A673 (cell line): ENCODE data around the gene AHCYL2. TPM values are rescaled to one million over a fixed set of nuclear protein-coding genes. Genes with fewer than 3 reads are reported as not detected.

ENCODE experiments used
- BruUV-seq: library from RNA; stranded (reverse); fragments of 400-500 nt; replicated peaks from 2 replicates; lab custom pipeline; 2021; lab: Mats Ljungman, UMichigan
- CTCF ChIA-PET: fragments of 300-600 bp; sonication (Branson Sonifier 250); formaldehyde crosslinking; loops from one replicate; lab custom pipeline; 2022; ENCODE audit warnings: antibody characterized with exemption; lab: Charles Lee
- POLR2A ChIA-PET: fragments of 300-600 bp; sonication (Branson Sonifier 250); formaldehyde crosslinking; loops from one replicate; lab custom pipeline; 2022; ENCODE audit warnings: antibody characterized with exemption; ENCODE audit not compliant: low non-redundant PET; lab: Charles Lee
- DNase-seq: peaks from one replicate; pipeline ENCODE4 v3.0.0-alpha.2; 2015; ENCODE audit warnings: low spot score
- H3K27ac ChIP-seq: fragments of 200-600 bp; sonication (generic); 2 replicates; pipeline ENCODE4 v1.5.1; 2016; ENCODE audit warnings: mixed run types, low read depth, mild to moderate bottlenecking, mixed read lengths, antibody characterized with exemption, low read length; ENCODE audit not compliant: poor library complexity, severe bottlenecking
- H3K27me3 ChIP-seq: fragments of 200-600 bp; sonication (generic); replicated peaks from 2 replicates; pipeline ENCODE4 v1.6.1; 2017; ENCODE audit warnings: mixed run types, low read depth, mild to moderate bottlenecking, mixed read lengths, antibody characterized with exemption, low read length; ENCODE audit not compliant: insufficient read depth, poor library complexity
- H3K36me3 ChIP-seq: fragments of 200-600 bp; sonication (generic); 2 replicates; pipeline ENCODE4 v1.6.1; 2016; ENCODE audit warnings: mixed run types, mild to moderate bottlenecking, mixed read lengths, antibody characterized with exemption, low read length; ENCODE audit not compliant: insufficient read depth, poor library complexity, severe bottlenecking
- H3K4me1 ChIP-seq: fragments of 200-600 bp; sonication (generic); 2 replicates; pipeline ENCODE4 v1.6.1; 2017; ENCODE audit warnings: mixed run types, mild to moderate bottlenecking, mixed read lengths, antibody characterized with exemption, low read length; ENCODE audit not compliant: insufficient read depth, poor library complexity, severe bottlenecking
- H3K4me3 ChIP-seq: fragments of 200-600 bp; sonication (generic); 2 replicates; pipeline ENCODE4 v1.5.1; 2016; ENCODE audit warnings: low read depth, mixed run types, mild to moderate bottlenecking, mixed read lengths, low read length; ENCODE audit not compliant: poor library complexity, severe bottlenecking
- H3K9me3 ChIP-seq: fragments of 200-600 bp; sonication (generic); 2 replicates; pipeline ENCODE4 v1.6.1; 2016; ENCODE audit warnings: mixed run types, low read depth, mild to moderate bottlenecking, mixed read lengths, antibody characterized with exemption, low read length; ENCODE audit not compliant: poor library complexity, severe bottlenecking
- CTCF ChIP-seq: fragments of 300-800, 200-600 bp; sonication (generic); conservative IDR thresholded peaks from 2 replicates; pipeline ENCODE4 v1.5.1; 2017; ENCODE audit warnings: low read depth, mild to moderate bottlenecking, antibody characterized with exemption, low read length, moderate library complexity, mixed read lengths
- EZH2 ChIP-seq: fragments of 200-600 bp; sonication (generic); IDR thresholded peaks from 2 replicates; pipeline ENCODE4 v1.6.1; 2017; ENCODE audit warnings: borderline replicate concordance, low read depth, mild to moderate bottlenecking, mixed read lengths, antibody characterized with exemption, low read length; ENCODE audit not compliant: poor library complexity, severe bottlenecking
- intact Hi-C: fragments of 100-400 bp; cut with micrococcal nuclease; formaldehyde crosslinking; loops from one replicate; pipeline ENCODE4 v1.10.0; 2022; ENCODE audit not compliant: unreplicated experiment
- total RNA-seq: library from RNA; stranded (reverse); gene quantifications from 2 replicates; pipeline ENCODE4 v1.2.3, GENCODE V29; 2021

The AHCYL2 gene
- total RNA-seq, 1 experiment from 2014 or later: 35.2 TPM

- Histone ChIP-seq H3K4me3 (no peak overlapping the region), H3K9me3 (no peaks in the 10 kb centered on the region), H3K4me1 (peaks cover 4% of the 10 kb centered on the region), H3K27ac (no peak overlapping the region), H3K27me3 (no peaks in the 10 kb centered on the region), H3K36me3 (no peaks in the 10 kb centered on the region)
- intact Hi-C loops: no loop called here
- no peak for DNase-seq
- no TSS peak for BruUV-seq
- POLR2A ChIA-PET: no interaction called here
- TF ChIP-seq CTCF (no peak), EZH2 (no peak)
- CTCF ChIA-PET: no interaction called here
These were observed 129.8 kb downstream of the AHCYL2 start for GRCh38 chr7:129354428-129355157.

- TF ChIP-seq CTCF: no peak
- TF ChIP-seq EZH2: no peak
- DNase-seq: no peak
- Histone ChIP-seq H3K27ac (no peak overlapping the region), H3K27me3 (no peaks in the 10 kb centered on the region), H3K4me3 (no peak overlapping the region), H3K36me3 (no peaks in the 10 kb centered on the region), H3K9me3 (no peaks in the 10 kb centered on the region), H3K4me1 (peaks cover 4% of the 10 kb centered on the region)
- BruUV-seq: no TSS peak
- POLR2A ChIA-PET: no interaction called here
- CTCF ChIA-PET: no interaction called here
- intact Hi-C loops: no loop called here
These were observed 131.3 kb downstream of the AHCYL2 start for GRCh38 chr7:129356176-129356575.

- intact Hi-C loops: no loop called here
- TF ChIP-seq EZH2: no peak
- no peak for TF ChIP-seq CTCF
- Histone ChIP-seq H3K4me1 (peaks cover 3% of the 10 kb centered on the region), H3K4me3 (no peak overlapping the region), H3K27ac (no peak overlapping the region), H3K36me3 (no peaks in the 10 kb centered on the region), H3K9me3 (no peaks in the 10 kb centered on the region), H3K27me3 (no peaks in the 10 kb centered on the region)
- ChIA-PET CTCF (interaction anchor here (0.5 to 0.6 kb wide), 2 partner anchors 10 to 583 kb away, joined by 5 to 9 read pairs; no protein-coding TSS in a partner anchor), POLR2A (no interaction called here)
- no TSS peak for BruUV-seq
- no peak for DNase-seq
These were observed 134.3 kb downstream of the AHCYL2 start for GRCh38 chr7:129359176-129359575.
